Measurements from ENCODE around the gene HIRIP3.
A peak's percentile ranks its signal among the peaks of the same experiment; 100 is the strongest.

- TF ChIP-seq CTCF (IDR thresholded peaks at IDR 0.05): peak; percentile 91
- TF ChIP-seq RFX5 (IDR thresholded peaks at IDR 0.05): no peak
- TF ChIP-seq, protein P1, sequence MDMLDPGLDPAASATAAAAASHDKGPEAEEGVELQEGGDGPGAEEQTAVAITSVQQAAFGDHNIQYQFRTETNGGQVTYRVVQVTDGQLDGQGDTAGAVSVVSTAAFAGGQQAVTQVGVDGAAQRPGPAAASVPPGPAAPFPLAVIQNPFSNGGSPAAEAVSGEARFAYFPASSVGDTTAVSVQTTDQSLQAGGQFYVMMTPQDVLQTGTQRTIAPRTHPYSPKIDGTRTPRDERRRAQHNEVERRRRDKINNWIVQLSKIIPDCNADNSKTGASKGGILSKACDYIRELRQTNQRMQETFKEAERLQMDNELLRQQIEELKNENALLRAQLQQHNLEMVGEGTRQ (IDR thresholded peaks at IDR 0.05): no peak
- TF ChIP-seq HOXA7 (CRISPR knock-in tag; IDR thresholded peaks at IDR 0.05): no peak
Measured at GRCh38 chr16:30032083-30032819, 36.8 kb upstream of the HIRIP3 start.
